CMK (cell line): ENCODE data around the gene CPNE2.
"Not testable (repeated sequence)": the region's sequence is repeated elsewhere in the genome, so short reads cannot be mapped to it uniquely, and the experiment has no call there.

Experiments
- DNase-seq: peaks from one replicate; pipeline ENCODE4 v3.0.0-alpha.2; 2010; ENCODE audit warnings: low read depth

Gene CPNE2

DNA sequence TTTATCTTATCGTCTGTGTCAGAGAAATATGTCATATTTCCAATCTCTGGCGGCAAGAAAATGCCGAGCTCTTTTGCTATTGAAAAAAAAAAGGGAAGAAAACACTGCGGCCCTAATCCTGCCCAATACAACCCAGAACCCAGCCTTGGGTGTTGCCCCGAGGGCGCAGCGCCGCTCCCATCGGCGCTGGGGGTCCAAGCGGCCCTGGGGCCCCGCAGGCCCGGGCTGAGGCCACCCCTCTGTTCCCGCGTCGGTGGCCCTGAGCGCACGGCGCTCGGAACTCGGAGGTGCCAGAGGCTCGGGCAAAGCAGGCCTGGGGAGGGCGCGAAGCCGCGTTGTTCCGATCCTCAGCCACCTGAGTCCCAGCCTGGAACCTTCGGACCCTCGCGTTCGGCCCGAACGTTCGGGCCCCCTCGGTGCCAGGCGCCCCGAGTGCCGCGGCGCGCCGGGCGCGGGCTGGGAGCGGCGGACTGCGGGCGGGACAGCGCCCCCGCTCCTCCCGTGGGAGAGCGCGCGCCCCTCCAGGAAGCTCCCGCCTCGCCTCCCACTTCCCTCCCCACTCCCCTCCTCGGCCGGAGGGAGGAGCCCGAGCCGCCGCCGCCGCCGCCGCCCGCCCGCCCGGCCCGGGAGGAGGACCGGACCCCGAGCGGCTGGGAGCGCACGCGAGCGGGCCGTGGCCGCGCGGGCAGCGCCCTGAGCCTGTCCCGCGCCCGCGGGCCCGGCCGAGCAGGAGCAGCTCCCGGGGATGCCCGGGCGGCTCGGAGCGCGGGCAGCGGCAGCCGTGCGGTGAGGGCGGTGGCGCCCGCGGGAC lies at the start of gene CPNE2:
Gene CPNE2 (plus strand): TSS at position 609 of the 811 bp plus-strand sequence. CDS start 18,160 bp downstream, outside the sequence.
- peak; percentile 49 for DNase-seq

GRCh38 chr16:57043248-57043647 lies 49.1 kb upstream of the CPNE2 start:
- DNase-seq = no peak

GRCh38 chr16:57044931-57045693 lies 47.3 kb upstream of the CPNE2 start:
- DNase-seq = no peak

DNA sequence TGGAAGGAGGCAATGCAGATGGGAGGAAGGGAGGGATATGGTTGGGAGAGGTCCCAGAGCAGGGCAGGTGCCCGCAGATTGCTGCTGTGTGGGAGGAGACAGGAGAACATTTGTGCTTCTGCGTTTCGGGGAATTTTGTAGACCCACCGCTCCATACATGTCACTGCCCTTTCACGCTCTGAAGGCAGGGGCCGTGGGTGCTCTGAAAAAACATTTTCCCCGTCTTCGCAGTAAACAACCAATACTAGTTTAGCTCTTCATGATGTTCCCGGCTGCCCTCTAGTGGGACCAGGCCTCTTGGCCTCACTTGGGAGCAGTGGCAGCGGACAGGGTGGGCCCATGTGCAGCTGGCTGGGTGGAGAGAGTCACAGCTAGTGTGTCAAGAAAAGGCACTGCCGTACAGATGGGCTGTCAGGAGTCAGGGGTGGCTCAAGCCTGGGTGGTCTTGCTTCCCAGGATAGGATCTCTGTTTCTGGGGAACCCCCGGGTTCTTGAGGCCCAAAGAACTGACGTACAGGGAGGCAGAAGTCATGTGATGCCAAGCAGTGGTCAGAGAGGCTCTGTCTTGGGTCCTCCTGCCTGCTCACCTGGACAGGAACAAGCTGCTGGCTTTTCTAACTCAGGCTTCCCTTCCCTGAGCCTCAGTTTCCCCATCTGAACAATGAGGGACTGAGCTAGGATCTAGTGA lies 46.5 kb upstream of the CPNE2 start:
- no peak for DNase-seq

- DNase-seq = no peak
Observed at GRCh38 chr16:57048095-57048494, 44.3 kb upstream of the CPNE2 start.

DNA sequence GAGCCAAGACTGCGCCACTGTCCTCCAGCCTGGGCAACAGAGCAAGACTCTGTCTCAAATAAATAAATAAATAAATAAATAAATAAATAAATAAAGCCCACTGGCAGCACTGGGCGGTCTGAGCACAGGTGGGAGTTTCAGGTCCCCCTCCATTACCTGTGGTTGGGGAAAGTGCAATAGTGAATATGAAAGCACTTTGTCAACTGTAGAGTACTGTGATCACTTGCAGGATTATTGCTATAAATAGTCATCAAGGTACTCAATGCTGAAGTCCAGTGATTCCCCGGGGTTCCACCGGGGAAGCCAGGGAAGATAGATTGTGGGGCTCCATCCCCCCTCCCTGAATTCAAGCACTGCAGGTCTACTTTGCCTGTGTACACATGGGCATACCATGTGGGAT lies 42.7 kb upstream of the CPNE2 start:
- no peak for DNase-seq

GRCh38 chr16:57051696-57052228 lies 40.6 kb upstream of the CPNE2 start:
- DNase-seq = no peak

- DNase-seq = no peak
Observed at GRCh38 chr16:57053206-57053605, 39.2 kb upstream of the CPNE2 start.

- DNase-seq = no peak
Observed at GRCh38 chr16:57054338-57054737, 38.0 kb upstream of the CPNE2 start.

DNA sequence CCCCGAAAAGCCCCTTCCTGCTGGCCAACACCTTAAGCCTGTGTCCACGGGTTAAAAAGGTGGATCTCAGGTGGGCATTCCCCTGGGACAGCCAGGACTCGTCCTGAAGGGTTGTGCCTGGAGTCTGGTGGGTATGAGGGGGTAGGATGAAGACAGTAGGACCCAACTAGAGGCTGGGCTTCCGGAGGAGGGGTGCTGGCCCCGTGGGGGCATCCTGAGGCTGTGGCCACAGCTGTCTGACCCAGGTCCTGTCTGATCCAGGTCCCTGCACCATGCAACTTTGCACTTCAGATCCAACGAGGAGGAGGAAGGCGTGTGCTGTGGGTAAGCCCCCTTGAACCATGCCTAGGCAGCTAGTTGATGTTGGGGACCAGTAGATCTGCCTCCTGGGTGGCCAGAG lies 37.6 kb upstream of the CPNE2 start:
- no peak for DNase-seq

GRCh38 chr16:57055671-57056070 lies 36.7 kb upstream of the CPNE2 start:
- DNase-seq = no peak

DNA sequence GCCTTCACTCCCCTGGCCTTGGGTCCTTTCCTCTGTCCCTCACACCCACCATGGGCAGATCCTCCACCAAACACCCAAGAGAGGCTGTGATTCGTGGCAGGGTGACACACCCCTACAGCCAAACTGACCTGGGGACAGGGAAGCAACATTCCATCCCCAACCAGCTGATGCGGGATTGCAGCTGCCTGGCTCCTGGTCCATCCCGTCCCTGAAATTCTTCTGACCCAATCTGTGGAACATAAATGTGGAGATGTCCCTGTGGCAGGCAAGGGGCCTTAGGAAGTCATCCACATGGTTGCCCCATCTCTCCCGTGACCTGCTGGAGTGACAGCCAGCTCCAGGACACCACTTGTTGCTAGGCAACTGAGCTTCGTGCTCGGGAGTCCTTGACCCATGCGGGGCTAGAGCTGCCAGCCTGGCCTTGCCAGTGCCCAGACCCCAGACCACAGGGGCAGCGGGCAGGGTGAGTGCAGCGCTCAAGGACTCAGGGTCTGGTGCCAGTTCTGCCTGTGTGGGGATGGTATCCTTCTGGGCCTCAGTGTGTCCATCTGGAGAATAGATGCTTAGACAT lies 34.0 kb upstream of the CPNE2 start:
- DNase-seq = no peak

DNA sequence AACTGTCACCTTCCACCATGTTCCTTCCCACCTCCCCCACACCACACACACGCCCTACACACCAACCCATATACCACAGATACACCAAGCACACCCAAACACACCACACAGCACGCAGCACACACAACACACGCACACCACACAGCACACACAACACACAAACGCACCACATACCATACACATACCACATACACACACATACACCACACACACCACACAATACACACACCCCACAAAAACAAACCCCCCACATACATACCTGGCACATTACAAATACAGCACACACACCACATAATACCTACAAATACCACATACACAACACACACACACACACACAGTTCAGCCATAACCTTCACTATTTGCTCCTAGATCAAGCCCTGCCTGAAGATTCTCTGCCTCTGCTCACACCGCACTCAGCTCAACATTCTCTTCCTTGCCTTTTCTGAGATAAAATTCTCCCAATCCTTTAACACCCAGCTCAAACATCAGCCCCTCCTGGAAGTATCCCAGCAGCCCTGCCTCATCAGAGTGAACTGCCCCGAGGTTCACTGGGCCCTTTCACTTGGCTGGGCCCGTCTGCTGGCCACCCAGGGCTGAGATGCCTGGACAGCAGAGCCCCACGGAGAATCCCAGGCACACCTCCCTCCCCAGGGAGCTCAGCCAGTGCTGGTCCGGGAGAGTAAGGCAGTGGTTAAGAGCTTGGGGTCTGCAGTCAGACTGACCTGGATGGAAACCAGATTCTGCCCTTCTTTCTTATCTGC lies 31.9 kb upstream of the CPNE2 start:
- no peak for DNase-seq

- DNase-seq = no peak
Observed at GRCh38 chr16:57061084-57061905, 31.1 kb upstream of the CPNE2 start.

GRCh38 chr16:57062329-57062728 lies 30.1 kb upstream of the CPNE2 start:
- no peak for DNase-seq

- DNase-seq = not testable (repeated sequence)
Observed at GRCh38 chr16:57063189-57063588, 29.2 kb upstream of the CPNE2 start.

DNA sequence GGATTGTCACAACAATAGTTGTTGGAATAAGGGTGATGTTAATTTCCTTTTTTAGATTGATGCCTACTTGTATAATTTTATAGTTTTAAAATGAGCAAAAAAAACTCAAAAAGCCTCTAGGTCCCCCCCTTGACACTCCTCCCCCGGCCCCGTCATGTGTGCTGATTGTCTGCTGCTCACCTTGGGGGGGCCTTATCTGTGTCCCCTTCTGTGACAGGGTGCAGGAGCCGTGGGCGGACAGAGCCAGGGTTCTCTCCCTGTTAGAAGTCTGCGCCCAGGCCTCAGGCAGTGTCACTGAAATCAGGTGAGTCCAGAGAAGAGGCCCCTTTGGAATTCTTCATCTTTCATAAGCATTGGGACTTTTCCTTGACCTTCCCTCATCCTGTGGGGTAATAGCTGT lies 27.4 kb upstream of the CPNE2 start:
- DNase-seq = no peak

GRCh38 chr16:57066625-57067024 lies 25.8 kb upstream of the CPNE2 start:
- no peak for DNase-seq

DNA sequence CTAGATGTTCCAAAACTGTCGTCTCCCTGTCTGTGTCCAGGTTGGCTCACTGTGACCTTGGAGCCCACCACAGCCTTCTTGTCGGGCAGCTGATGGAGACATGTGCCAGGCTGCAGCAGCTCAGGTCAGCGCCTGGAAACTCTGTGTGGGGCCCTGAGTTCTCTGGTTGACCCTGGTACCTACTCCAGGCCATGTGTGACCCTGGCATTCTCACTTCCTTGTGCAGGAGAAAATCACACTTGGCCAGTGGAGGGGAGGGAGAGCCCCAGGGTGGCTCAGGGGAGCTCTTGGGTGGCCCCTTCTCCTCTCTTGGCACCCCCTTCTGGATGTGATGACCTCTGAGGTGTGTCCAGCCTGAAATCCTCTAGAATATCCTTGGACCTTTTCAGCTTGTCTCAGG lies 25.0 kb upstream of the CPNE2 start:
- no peak for DNase-seq

DNA sequence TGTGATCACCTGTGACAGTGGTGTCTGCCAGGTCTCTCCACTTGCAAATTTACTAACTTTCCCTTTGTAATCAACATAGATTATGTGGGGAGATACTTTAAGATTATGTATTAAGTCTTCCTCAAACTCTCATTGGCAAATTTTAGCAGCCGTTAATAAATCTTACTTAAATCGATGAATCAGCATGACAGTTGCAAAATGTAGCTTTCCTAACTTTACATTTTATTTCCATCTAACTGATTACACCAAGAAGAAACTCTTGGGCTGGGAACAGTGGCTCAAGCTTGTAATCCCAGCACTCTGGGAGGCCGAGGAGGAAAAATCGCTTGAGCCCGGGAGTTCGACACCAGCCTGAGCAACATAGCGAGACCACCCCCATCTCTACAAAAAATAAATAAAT lies 23.3 kb upstream of the CPNE2 start:
- no peak for DNase-seq
